ENCODE data around the gene FHIP1A.

The FHIP1A gene

GRCh38 chr4:151417766-151418376 lies 8.9 kb downstream of the FHIP1A start:
- DNase-seq = no peak

- no peak for DNase-seq
These were observed 9.4 kb downstream of the FHIP1A start for GRCh38 chr4:151418385-151418784.

DNA sequence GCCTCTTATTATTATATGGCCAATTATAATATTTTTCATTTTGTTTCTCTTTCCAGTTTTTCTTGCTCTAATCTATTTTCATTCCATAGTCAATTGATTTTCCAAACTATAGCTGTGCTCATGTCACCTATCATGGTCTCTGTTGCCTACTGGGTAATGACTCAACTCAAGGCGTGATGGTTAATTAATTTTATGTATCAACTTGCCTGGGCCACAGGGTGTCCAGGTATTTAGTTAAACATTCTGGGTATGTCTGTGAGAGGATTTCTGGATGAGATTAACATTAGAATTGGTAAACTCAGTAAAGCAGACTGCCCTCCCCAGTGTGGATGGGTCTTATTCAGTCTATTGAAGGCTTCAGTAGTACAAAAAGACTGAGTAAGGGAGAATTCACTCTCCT lies 9.9 kb downstream of the FHIP1A start:
- no peak for DNase-seq

- DNase-seq = no peak
These were observed 11.4 kb downstream of the FHIP1A start for GRCh38 chr4:151420250-151420807.

DNA sequence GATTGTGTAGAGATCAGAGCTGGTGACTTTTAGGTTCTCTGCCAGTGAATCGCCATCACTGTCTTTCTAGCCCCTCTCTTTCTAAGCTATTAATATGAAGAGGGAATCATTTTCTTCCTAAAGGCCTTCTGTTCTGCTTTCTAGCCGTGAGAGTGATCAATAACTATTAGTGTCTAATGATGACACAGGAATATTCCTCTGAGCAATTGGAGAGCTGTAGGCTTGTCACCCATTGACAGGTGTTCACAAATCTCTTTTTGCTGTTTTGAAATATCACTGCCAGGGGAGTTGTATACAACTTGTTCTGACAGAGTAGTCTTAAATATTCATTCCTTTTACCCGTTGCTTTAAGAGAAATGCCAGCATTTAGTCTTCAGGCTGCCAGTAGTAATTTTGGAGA lies 13.9 kb downstream of the FHIP1A start:
- no peak for DNase-seq

- no peak for DNase-seq
These were observed 17.5 kb downstream of the FHIP1A start for GRCh38 chr4:151426513-151426912.

DNA sequence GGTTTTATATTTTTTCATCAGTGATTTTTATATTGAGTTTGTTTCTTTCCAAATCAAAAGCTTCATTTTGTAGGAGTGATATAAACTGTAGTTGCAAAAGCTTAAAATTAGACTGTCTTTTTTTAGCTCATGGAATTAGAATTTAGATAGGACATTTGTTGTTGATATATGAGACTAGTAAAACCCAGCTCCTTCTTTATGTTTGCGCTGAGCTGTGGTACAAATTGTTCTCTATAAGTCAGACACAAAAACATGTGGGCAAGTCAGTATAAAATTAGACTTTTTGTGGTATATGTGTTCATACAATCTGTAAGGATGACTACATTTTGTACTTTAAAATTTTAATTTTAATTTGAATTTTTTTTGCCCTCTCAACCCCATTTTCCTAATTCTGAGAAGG lies 18.3 kb downstream of the FHIP1A start:
- DNase-seq = no peak

DNA sequence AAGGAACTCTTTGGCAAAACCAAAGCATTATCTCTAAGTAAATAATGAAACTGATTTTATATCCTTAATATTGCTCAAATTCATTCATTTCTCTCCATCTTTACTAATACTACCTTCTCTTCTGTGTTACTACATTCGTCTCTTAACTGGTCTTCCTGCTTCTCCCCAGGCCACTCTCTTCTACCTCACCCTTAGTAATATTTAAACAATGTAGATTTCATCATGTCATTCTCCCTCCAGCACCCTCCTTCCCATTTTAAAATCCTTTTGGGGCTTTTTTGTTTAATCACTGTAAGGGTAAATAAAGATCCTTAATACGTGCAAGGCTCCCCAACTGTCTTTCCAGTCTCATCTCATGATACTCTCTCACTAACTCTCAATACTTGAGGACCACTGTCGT lies 19.4 kb downstream of the FHIP1A start:
- no peak for DNase-seq

DNA sequence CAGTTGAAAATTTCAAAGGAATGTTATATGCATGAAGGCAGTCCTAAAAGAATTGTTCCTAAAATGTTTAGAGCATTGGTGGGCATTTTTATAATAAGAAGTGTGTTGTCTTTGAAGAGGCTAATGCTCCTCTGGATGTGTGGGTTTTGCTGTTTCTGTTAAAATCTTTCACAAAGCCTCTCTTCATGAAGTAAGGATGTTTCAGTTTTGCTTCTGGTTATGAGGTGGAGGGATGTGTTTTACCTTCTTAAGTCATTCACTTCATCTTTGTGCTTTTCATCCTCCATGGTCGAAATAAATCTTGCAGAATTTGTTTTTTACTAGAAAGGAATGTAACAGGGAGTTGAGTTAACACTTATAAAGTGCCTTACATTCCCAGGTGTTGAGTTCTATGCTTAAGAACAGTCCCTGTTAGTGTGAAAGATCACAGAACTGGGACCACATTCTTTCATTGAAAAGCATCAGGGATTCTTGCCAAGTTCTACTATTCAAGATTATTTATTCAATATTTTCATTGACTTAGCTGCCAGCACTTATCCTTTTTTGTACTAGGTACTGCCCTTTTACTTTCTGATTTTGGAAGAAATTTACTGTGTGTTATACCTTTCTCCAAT lies 21.1 kb downstream of the FHIP1A start:
- DNase-seq = no peak

DNA sequence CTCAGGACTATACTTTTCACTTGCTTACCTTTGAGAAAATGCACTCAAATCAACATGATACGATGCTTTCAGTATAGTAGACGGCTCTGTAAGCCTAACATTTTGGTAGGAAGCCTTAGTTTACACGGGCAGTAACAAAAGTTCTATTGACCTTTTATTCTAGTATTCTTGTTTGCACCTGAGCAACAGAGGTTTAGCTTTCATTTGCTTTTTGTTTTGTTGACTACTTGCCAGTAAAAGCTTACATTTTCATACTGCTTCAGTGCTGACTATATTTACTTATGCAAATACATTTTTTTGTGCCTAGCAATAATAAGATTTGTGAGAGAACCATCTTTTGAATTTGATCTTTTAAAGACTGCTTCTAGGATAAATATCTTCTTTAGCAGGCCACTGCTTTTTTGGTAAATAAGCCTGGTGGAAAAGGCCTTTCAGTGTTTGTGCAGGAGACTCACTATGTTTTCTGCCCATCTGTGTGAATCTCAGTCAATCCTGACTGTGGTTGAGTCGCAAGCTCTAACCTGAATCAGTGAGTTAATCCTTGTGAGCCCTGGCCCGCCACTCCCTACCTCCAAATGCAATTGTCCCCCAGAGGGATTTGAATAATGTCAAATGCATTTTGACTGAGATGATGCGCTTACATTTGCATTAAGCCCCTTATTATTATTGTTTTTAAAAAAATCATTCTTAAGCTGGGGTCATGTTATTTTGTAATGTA lies 21.9 kb downstream of the FHIP1A start:
- DNase-seq = no peak

- DNase-seq = no peak
These were observed 22.8 kb downstream of the FHIP1A start for GRCh38 chr4:151431728-151432127.

GRCh38 chr4:151432654-151433053 lies 23.7 kb downstream of the FHIP1A start:
- no peak for DNase-seq

- no peak for DNase-seq
These were observed 25.3 kb downstream of the FHIP1A start for GRCh38 chr4:151434183-151434860.

- DNase-seq = no peak
These were observed 27.1 kb downstream of the FHIP1A start for GRCh38 chr4:151436093-151436518.

GRCh38 chr4:151437505-151437904 lies 28.5 kb downstream of the FHIP1A start:
- DNase-seq = no peak

- no peak for DNase-seq
These were observed 29.2 kb downstream of the FHIP1A start for GRCh38 chr4:151438154-151438553.

DNA sequence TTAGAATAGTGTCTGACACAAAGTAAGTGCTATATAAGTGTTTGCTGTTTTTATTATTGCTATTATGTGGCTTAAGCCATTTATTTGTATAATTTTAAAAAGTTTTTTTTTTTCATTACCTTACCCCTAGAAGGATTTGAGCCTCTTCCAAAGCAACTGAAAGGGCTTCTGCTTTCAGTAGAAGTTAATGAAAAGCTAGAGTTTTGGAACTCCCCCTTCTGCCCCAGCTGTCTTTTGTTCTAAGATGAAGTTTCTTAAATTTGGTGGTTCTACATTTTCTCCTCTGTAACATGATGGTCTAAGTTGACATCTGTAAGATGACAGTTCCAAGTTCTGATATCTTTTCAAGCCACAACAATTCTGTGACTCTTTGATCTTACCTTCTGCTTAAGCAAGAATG lies 30.3 kb downstream of the FHIP1A start:
- DNase-seq = no peak

- peak in 3 of 51 donors; percentile 1 to 40 (median 17) for DNase-seq
These were observed 33.0 kb downstream of the FHIP1A start for GRCh38 chr4:151442002-151442401.

GRCh38 chr4:151443247-151443646 lies 34.3 kb downstream of the FHIP1A start:
- DNase-seq = no peak

DNA sequence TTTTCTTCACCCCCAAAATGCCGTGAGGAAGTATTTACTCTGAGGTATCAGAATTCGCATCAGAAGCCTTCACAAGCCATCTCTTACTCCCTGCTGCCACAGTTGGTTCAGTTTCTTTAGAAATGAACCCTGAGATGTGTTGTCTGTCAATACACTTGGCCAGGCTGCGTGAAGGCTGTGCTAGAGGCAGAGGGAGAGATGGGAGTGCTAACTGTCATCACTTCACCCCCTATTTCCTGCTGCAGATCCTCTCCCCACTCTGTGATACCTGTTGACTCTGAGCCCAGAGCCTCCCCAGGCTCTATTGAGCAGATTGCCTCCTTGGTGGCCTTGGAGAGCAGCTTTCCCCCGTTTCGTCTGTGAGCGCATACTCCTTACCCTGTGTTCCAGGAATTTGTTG lies 34.8 kb downstream of the FHIP1A start:
- DNase-seq = no peak

DNA sequence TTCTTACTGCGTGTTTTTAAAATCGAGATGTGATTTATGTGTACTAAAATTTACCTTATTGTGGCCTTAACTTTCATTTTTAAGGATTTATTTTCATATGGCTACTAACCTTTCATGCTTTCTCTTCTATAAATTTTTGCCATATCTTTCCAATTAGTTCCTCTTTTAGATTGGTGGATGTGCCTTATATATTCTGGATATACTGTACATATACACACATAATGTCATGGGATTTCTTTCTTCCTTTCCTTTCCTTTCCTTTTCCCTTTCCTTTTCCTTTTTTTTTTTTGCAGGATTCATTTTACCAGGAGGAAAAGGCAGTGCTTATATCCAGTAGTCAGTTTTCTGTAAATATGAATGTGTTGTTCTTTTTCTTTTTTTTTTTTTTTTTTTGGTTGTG lies 37.2 kb downstream of the FHIP1A start:
- DNase-seq = no peak

DNA sequence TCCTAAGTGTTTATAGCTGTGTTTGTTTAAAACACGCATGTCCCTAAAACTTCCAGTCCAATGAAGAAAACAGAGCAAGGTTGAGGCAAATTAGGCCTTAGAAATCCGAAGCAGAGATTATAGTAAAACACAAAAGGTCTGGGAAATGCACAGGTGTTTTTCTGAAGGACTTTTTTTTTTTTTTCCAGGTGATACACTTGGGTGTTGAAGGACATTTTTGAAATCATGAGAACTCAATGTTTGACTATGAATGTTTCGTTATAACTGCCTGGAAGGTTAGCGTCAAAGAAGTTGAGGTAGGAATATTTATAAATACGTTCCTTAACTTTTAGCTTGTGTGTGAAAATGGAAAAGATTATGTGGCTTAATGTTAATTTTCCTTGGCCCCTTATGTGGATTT lies 45.5 kb downstream of the FHIP1A start:
- DNase-seq = no peak

Measured in hypothalamus (tissue), 51 donors.